ENCODE data around the gene PDIA2. TPM values are rescaled to one million over a fixed set of nuclear protein-coding genes. Genes with fewer than 3 reads are reported as not detected.

The PDIA2 gene
- total RNA-seq, 1 donor from 2014 or later = 11.8 TPM

- DNase-seq = no peak
- H3K27me3 Mint-ChIP-seq (ENCODE audit: unreplicated experiment) = no peaks in the 10 kb centered on the region
- no peaks in the 10 kb centered on the region for H3K9me3 Mint-ChIP-seq (ENCODE audit: unreplicated experiment)
- H3K4me3 Mint-ChIP-seq (ENCODE audit: unreplicated experiment) = peak overlapping the region; percentile 66
- no peak overlapping the region for H3K27ac Mint-ChIP-seq (ENCODE audit: unreplicated experiment)
- H3K36me3 Mint-ChIP-seq (ENCODE audit: unreplicated experiment) = no peaks in the 10 kb centered on the region
- peaks cover 7% of the 10 kb centered on the region for H3K4me1 Mint-ChIP-seq (ENCODE audit: low read depth, unreplicated experiment)
- no peak for TF ChIP-seq CTCF (IDR thresholded peaks at IDR 0.05; ENCODE audit: partially characterized antibody, unreplicated experiment)
These were observed 31.9 kb downstream of the PDIA2 start for GRCh38 chr16:314795-315299.

- Mint-ChIP-seq H3K36me3 (ENCODE audit: unreplicated experiment) (no peaks in the 10 kb centered on the region), H3K27me3 (ENCODE audit: unreplicated experiment) (peaks cover 2% of the 10 kb centered on the region), H3K9me3 (ENCODE audit: unreplicated experiment) (no peaks in the 10 kb centered on the region), H3K27ac (ENCODE audit: unreplicated experiment) (no peak overlapping the region), H3K4me1 (ENCODE audit: low read depth, unreplicated experiment) (peaks cover 7% of the 10 kb centered on the region), H3K4me3 (ENCODE audit: unreplicated experiment) (no peak overlapping the region)
- no peak for DNase-seq
- no peak for TF ChIP-seq CTCF (IDR thresholded peaks at IDR 0.05; ENCODE audit: partially characterized antibody, unreplicated experiment)
These were observed 33.9 kb downstream of the PDIA2 start for GRCh38 chr16:316741-317464.

- H3K4me1 Mint-ChIP-seq (ENCODE audit: low read depth, unreplicated experiment) = peaks cover 7% of the 10 kb centered on the region
- H3K4me3 Mint-ChIP-seq (ENCODE audit: unreplicated experiment) = no peak overlapping the region
- peaks cover 2% of the 10 kb centered on the region for H3K27me3 Mint-ChIP-seq (ENCODE audit: unreplicated experiment)
- DNase-seq = no peak
- no peak for TF ChIP-seq CTCF (IDR thresholded peaks at IDR 0.05; ENCODE audit: partially characterized antibody, unreplicated experiment)
- no peak overlapping the region for H3K27ac Mint-ChIP-seq (ENCODE audit: unreplicated experiment)
- no peaks in the 10 kb centered on the region for H3K9me3 Mint-ChIP-seq (ENCODE audit: unreplicated experiment)
- H3K36me3 Mint-ChIP-seq (ENCODE audit: unreplicated experiment) = no peaks in the 10 kb centered on the region
These were observed 34.6 kb downstream of the PDIA2 start for GRCh38 chr16:317583-317982.

- peak; percentile 51 for TF ChIP-seq CTCF (IDR thresholded peaks at IDR 0.05; ENCODE audit: partially characterized antibody, unreplicated experiment)
- no peak overlapping the region for H3K27ac Mint-ChIP-seq (ENCODE audit: unreplicated experiment)
These were observed 35.7 kb downstream of the PDIA2 start for GRCh38 chr16:318628-319027.

GRCh38 chr16:320206-320605 is 37.2 kb downstream of the PDIA2 start:
- Mint-ChIP-seq H3K27ac (ENCODE audit: unreplicated experiment) (no peak overlapping the region), H3K36me3 (ENCODE audit: unreplicated experiment) (no peaks in the 10 kb centered on the region), H3K4me1 (ENCODE audit: low read depth, unreplicated experiment) (peaks cover 2% of the 10 kb centered on the region), H3K9me3 (ENCODE audit: unreplicated experiment) (no peaks in the 10 kb centered on the region), H3K4me3 (ENCODE audit: unreplicated experiment) (no peak overlapping the region), H3K27me3 (ENCODE audit: unreplicated experiment) (peaks cover 2% of the 10 kb centered on the region)
- no peak for TF ChIP-seq CTCF (IDR thresholded peaks at IDR 0.05; ENCODE audit: partially characterized antibody, unreplicated experiment)
- DNase-seq = no peak

More at GRCh38 chr16:318628-319027, 35.7 kb downstream of the PDIA2 start:
- Mint-ChIP-seq H3K36me3 (ENCODE audit: unreplicated experiment) (no peaks in the 10 kb centered on the region), H3K27me3 (ENCODE audit: unreplicated experiment) (peaks cover 2% of the 10 kb centered on the region), H3K4me3 (ENCODE audit: unreplicated experiment) (no peak overlapping the region), H3K9me3 (ENCODE audit: unreplicated experiment) (no peaks in the 10 kb centered on the region), H3K4me1 (ENCODE audit: low read depth, unreplicated experiment) (peaks cover 7% of the 10 kb centered on the region)
- DNase-seq = peak; percentile 61
